OCI-LY1 (cell line): Measurements from ENCODE around the gene CCDC187.

ENCODE experiments used
- EZH2 ChIP-seq: fragments of 200-600 bp; sonication (generic), shearing (Covaris generic); IDR thresholded peaks from 2 replicates; pipeline ENCODE4 v1.8.0; 2017; ENCODE audit warnings: borderline replicate concordance, mixed run types, mild to moderate bottlenecking, antibody characterized with exemption, low read length, moderate library complexity, mixed read lengths
- TF ChIP-seq, protein P1 (sequence below): fragments of 200-600 bp; sonication (generic), shearing (Covaris generic); IDR thresholded peaks from 2 replicates; pipeline ENCODE4 v1.5.1; 2017; ENCODE audit warnings: mild to moderate bottlenecking, antibody characterized with exemption, low read length, moderate library complexity, mixed read lengths

GRCh38 chr9:136329636-136330405 lies 25.9 kb upstream of the CCDC187 start:
- TF ChIP-seq, protein P1, sequence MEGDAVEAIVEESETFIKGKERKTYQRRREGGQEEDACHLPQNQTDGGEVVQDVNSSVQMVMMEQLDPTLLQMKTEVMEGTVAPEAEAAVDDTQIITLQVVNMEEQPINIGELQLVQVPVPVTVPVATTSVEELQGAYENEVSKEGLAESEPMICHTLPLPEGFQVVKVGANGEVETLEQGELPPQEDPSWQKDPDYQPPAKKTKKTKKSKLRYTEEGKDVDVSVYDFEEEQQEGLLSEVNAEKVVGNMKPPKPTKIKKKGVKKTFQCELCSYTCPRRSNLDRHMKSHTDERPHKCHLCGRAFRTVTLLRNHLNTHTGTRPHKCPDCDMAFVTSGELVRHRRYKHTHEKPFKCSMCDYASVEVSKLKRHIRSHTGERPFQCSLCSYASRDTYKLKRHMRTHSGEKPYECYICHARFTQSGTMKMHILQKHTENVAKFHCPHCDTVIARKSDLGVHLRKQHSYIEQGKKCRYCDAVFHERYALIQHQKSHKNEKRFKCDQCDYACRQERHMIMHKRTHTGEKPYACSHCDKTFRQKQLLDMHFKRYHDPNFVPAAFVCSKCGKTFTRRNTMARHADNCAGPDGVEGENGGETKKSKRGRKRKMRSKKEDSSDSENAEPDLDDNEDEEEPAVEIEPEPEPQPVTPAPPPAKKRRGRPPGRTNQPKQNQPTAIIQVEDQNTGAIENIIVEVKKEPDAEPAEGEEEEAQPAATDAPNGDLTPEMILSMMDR, result no peak
- TF ChIP-seq EZH2, result no peak
